ENCODE data around the gene CDC25B.

The CDC25B gene

DNA sequence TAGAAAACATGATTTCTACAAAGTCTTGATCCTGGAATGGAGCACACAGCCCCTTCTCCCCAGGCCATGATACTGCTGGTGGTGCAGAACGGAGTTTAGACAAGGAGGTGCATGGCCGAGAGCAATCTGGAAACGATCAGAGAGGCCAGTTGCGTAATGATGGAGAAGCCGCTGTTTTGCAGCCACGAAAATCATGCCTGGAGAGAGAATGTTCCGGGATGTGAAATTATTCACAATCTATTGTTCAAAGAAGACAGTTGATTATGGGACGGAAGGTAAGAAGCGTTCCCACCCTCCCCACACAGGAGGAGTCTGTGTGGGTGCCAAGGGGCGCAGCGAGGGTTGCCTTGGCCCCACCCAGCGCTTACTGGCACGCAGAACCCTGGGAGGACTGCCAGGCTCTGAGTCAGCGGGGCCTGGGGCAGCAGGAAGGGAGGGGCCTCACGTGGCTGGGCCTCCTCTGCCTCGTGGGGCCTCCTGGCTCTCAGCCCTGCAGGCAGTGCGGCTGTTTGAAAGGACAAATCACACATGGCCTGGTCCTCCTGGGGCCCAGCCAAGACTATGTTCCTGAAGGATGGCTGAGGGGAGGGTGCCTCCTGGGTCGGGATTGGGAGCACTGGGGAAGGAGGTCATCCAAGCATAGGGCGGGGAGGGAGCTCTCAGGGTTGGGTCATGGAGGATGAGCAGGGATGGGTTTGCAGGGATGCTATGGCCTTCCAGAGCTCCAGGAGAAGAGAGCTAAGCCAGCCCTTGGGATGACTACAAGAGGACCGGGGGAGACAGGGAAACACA lies 15.6 kb downstream of the CDC25B start (continued):
- TF ChIP-seq PRDM10 (tag by site-specific recombination; IDR thresholded peaks at IDR 0.05) (peak; percentile 95), KLF8 (tag by site-specific recombination; IDR thresholded peaks at IDR 0.05) (peak; percentile 98), ELK4 (IDR thresholded peaks at IDR 0.05; ENCODE audit: borderline replicate concordance, low read depth, low read length) (no peak), BCL11B (tag by site-specific recombination; IDR thresholded peaks at IDR 0.05; ENCODE audit: low read depth) (no peak), TRIM28 (IDR thresholded peaks at IDR 0.05; ENCODE audit: borderline replicate concordance, low read length) (0 out of 2 replicates have a peak, but pooled peaks have one; percentile 13), FEZF1 (tag by site-specific recombination; IDR thresholded peaks at IDR 0.05) (peak; percentile 49), ZNF121 (tag by site-specific recombination; IDR thresholded peaks at IDR 0.05) (no peak), PBX3 (CRISPR knock-in tag; IDR thresholded peaks at IDR 0.05) (peak; percentile 91), ZNF23 (tag by site-specific recombination; IDR thresholded peaks at IDR 0.05; ENCODE audit: borderline replicate concordance) (no peak), ZNF112 (tag by site-specific recombination; IDR thresholded peaks at IDR 0.05) (no peak), ZBTB20 (tag by site-specific recombination; IDR thresholded peaks at IDR 0.05) (peak; percentile 89), PRDM1 (tag by site-specific recombination; IDR thresholded peaks at IDR 0.05) (peak; percentile 70), BCL11A (tag by site-specific recombination; IDR thresholded peaks at IDR 0.05; ENCODE audit: low read depth) (peak; percentile 91; the same call in 1 of the 2 replicates), ZNF354C (tag by site-specific recombination; IDR thresholded peaks at IDR 0.05; ENCODE audit: borderline replicate concordance, low read depth) (no peak), GLIS1 (tag by site-specific recombination; IDR thresholded peaks at IDR 0.05) (peak; percentile 99), ZNF140 (tag by site-specific recombination; IDR thresholded peaks at IDR 0.05) (no peak), CTCF (tag by site-specific recombination; IDR thresholded peaks at IDR 0.05) (peak; percentile 9; the same call in 1 of the 2 replicates), ZNF585B (tag by site-specific recombination; IDR thresholded peaks at IDR 0.05) (no peak), ZNF362 (tag by site-specific recombination; IDR thresholded peaks at IDR 0.05) (no peak), HIC1 (tag by site-specific recombination; IDR thresholded peaks at IDR 0.05) (peak; percentile 100), ZBTB44 (tag by site-specific recombination; IDR thresholded peaks at IDR 0.05) (peak; percentile 85), ZNF155 (tag by site-specific recombination; IDR thresholded peaks at IDR 0.05) (no peak), ZBTB21 (tag by site-specific recombination; IDR thresholded peaks at IDR 0.05) (peak; percentile 45; the same call in 1 of the 2 replicates)
- TF ChIP-seq, protein P1, sequence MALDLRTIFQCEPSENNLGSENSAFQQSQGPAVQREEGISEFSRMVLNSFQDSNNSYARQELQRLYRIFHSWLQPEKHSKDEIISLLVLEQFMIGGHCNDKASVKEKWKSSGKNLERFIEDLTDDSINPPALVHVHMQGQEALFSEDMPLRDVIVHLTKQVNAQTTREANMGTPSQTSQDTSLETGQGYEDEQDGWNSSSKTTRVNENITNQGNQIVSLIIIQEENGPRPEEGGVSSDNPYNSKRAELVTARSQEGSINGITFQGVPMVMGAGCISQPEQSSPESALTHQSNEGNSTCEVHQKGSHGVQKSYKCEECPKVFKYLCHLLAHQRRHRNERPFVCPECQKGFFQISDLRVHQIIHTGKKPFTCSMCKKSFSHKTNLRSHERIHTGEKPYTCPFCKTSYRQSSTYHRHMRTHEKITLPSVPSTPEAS (tag by site-specific recombination; IDR thresholded peaks at IDR 0.05): no peak

All from HEK293 (cell line).